ENCODE data around the gene RFNG. TPM values are rescaled to one million over a fixed set of nuclear protein-coding genes. Genes with fewer than 3 reads are reported as not detected.

RFNG gene
- total RNA-seq, 1 donor from 2014 or later = 21.6 TPM

- ATAC-seq = no peak
Measured at GRCh38 chr17:82077617-82078358, 26.2 kb upstream of the RFNG start.

GRCh38 chr17:82076785-82077591 lies 25.4 kb upstream of the RFNG start:
- peak; percentile 10 for ATAC-seq

- ATAC-seq = peak; percentile 26
Measured at GRCh38 chr17:82076018-82076784, 24.6 kb upstream of the RFNG start.

- ATAC-seq = peak; percentile 34
Measured at GRCh38 chr17:82073446-82073845, 21.8 kb upstream of the RFNG start.

- peak; percentile 18 for ATAC-seq
Measured at GRCh38 chr17:82072827-82073226, 21.2 kb upstream of the RFNG start.

- no peak for ATAC-seq
Measured at GRCh38 chr17:82070611-82071010, 19.0 kb upstream of the RFNG start.

GRCh38 chr17:82065638-82066303 lies 14.2 kb upstream of the RFNG start, which contains the start of gene DUS1L:
Gene DUS1L (minus strand): TSS chr17:82065804. CDS start chr17:82065059, 745 bp downstream.
- peak; percentile 64 for ATAC-seq

- peak; percentile 12 for ATAC-seq
Measured at GRCh38 chr17:82065193-82065637, 13.6 kb upstream of the RFNG start.

GRCh38 chr17:82064433-82065192 lies 13.0 kb upstream of the RFNG start:
- peak; percentile 69 for ATAC-seq

- ATAC-seq = peak; percentile 2
Measured at GRCh38 chr17:82063424-82064415, 12.1 kb upstream of the RFNG start.

- ATAC-seq = no peak
Measured at GRCh38 chr17:82062984-82063368, 11.4 kb upstream of the RFNG start.

- ATAC-seq = no peak
Measured at GRCh38 chr17:82062076-82062983, 10.7 kb upstream of the RFNG start.

GRCh38 chr17:82061047-82061925 lies 9.7 kb upstream of the RFNG start:
- ATAC-seq = no peak

- ATAC-seq = no peak
Measured at GRCh38 chr17:82060614-82061013, 9.0 kb upstream of the RFNG start.

- ATAC-seq = no peak
Measured at GRCh38 chr17:82060001-82060380, 8.4 kb upstream of the RFNG start.

GRCh38 chr17:82059272-82060000 lies 7.8 kb upstream of the RFNG start:
- ATAC-seq = no peak

GRCh38 chr17:82058855-82059249 lies 7.2 kb upstream of the RFNG start:
- ATAC-seq = no peak
